CD4-positive, alpha-beta T cell treated with Interleukin-2 at 100 ng/mL for 4 hours (primary cell): ENCODE data around the gene PTRH2.
"Not testable (repeated sequence)": the region's sequence is repeated elsewhere in the genome, so short reads cannot be mapped to it uniquely, and the experiment has no call there.

Source experiments
- DNase-seq: peaks from one replicate; pipeline ENCODE4 v3.0.0-alpha.2; 2020; ENCODE audit warnings: low spot score

Gene PTRH2

DNA sequence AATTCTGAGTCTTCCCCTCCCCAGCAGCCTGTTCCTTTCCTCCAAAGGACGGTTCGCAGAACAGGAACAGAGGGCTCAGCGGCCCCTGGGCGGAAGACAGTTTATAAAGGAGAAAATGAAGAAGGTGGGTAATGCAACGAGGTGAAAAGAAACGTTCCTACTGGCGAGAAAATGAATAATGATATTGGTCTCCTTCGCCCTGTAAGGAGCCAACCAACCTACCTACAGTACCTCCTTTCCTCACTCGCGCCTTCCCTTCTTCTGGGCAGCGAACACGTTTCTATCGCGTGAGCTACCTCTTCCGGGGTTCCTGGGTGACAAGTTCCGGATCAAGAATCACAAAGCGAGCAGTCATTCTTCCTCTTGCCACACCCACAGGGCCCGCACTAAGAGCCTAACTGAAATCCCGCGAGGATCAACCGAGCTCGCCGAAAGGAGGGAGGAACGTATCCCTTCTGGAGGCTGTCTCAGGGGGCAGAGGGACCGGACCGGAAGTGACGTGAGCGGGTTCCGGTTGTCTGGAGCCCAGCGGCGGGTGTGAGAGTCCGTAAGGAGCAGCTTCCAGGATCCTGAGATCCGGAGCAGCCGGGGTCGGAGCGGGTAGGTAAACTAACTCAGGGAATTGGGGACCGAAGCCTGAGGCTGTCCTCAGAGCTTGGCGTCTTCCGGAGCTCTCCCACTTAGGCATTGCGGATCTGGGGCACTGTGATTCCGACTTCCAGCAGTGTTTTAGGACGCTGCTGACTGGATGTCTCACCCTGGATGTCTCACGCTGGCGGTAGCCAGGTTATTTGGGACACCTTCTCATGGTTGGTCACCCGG is at the start of gene PTRH2, which contains the start of gene VMP1:
PTRH2 (minus strand) TSS at position 282 of the 822 bp plus-strand sequence. CDS start 9,452 bp downstream, outside the sequence.
VMP1 (plus strand) TSS at position 506 of the 822 bp plus-strand sequence. CDS start 23,793 bp downstream, outside the sequence.
- DNase-seq = peak; percentile 92

- no peak for DNase-seq
Measured at GRCh38 chr17:59756236-59756818, 49.1 kb upstream of the PTRH2 start.

GRCh38 chr17:59755069-59755468 is 47.8 kb upstream of the PTRH2 start:
- DNase-seq = not testable (repeated sequence)

GRCh38 chr17:59754552-59754951 is 47.3 kb upstream of the PTRH2 start:
- DNase-seq = peak; percentile 86

GRCh38 chr17:59753522-59754467 is 46.6 kb upstream of the PTRH2 start:
- peak; percentile 92 for DNase-seq

GRCh38 chr17:59752922-59753321 is 45.7 kb upstream of the PTRH2 start:
- DNase-seq = no peak

GRCh38 chr17:59752446-59752845 is 45.2 kb upstream of the PTRH2 start:
- DNase-seq = no peak

GRCh38 chr17:59751955-59752413 is 44.8 kb upstream of the PTRH2 start:
- DNase-seq = peak; percentile 32

DNA sequence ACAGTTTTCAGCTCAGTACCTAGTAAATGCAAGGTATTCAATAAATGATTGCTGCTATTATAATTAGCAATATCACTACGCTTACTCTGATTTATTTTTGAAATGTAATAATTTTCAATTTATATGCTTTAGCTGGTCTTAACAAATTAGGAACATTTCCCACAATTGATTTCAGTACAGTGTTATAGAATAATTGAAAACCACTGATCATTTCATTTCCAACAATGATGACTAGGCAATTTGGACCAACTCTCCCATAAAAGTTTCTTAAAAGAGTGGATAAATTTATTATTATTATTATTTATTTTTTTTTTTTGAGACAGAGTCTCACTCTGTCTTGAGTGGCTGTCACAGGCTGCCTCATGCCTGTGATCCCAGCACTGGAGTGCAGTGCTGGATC is 41.4 kb upstream of the PTRH2 start:
- DNase-seq = no peak

DNA sequence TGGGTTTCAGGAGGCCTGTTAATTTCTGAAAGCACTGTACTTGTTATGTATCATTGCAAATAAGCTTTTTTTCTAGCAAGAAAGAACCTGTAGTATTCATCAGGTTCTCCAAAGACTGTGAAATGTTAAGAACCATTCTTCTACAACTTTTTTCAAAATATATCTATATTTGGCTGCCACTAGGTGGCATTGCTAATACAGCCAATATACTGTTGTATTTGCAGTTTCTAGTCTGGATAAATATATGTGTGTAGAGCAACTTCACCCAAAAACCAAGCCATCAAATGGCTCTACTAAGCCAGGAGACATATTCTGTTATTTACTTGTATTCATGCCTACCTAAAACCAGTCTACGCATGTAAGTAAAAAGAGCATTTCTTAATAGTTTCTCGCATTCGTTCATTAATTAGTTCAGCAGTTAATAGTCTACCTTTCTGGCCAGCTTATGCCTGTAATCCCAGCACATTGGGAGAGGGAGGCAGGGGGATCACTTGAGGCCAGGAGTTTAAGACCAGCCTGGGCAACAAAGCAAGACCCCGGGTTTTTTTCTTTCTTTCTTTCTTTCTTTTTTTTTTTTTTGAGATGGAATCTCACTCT is 39.7 kb upstream of the PTRH2 start:
- DNase-seq = peak; percentile 72

DNA sequence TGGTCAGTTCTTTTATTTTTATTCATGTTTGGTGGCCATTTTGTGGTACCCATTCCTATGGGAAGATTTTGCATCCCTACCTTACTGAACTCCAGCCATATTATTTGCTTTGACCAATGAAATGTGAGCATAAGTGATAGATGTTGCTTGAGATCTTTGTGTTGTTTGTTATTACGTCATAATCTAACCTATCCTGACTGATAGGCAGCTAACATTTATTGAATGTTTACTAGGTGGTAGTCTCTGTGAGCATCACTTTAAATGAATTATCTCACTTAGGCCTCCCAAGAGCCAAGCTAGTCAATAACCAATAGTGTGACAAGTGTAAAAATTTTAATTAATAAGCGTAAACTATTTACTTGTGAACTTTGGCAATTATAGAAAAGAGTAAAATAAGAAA is 37.8 kb upstream of the PTRH2 start:
- DNase-seq = no peak

DNA sequence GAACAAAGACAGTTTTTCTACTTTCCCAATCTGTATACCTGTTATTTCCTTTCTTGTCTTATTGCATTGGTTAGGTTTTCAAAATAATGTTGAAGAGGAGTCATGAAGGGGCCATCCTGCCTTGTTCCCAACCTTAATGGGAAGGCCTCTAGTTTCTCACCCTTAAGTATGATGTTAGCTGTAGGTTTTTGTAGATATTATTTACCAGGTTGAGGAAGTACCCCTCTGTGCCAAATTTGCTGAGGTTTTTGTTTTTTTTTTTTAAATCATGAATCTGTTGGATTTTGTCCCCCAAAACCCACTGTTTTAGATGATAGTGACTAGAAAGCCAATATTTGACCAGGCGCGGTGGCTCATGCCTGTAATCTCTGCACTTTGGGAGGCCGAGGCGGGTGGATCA is 36.6 kb upstream of the PTRH2 start:
- no peak for DNase-seq

DNA sequence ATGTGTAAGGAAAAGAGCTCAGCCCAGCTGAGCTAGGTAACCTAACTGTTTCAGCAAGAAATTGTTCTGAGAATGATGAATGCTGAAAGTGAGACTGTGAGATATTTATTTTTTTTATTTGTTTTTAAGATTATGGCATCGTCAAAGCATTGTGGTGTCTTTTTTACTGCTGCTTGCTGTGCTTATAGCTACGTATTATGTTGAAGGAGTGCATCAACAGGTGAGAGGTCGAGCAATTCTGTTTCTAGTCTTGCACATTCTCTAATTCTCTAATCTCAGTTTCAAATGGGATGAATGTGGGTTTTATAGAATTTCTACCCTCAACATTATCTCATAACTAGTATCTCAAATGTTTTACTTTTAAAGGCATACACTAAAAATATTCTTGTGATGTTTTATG is 30.1 kb upstream of the PTRH2 start:
- no peak for DNase-seq

DNA sequence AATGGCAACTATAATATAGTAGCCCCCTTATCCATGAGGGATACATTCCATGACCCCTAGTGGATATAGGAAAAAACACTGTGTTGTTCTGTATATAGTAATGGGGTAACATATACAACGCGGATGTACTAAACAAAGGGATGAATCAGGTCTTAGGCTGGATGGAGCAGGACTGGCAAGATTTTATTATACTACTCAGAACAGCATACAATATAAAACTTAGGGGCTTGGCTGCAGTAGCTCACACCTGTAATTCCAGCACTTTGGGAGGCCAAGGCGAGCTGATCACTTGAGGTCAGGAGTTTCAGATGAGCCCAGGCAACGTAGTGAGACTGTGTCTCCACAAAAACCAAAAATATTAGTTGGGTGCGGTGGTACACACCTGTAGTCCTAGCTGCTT is 27.0 kb upstream of the PTRH2 start:
- no peak for DNase-seq

DNA sequence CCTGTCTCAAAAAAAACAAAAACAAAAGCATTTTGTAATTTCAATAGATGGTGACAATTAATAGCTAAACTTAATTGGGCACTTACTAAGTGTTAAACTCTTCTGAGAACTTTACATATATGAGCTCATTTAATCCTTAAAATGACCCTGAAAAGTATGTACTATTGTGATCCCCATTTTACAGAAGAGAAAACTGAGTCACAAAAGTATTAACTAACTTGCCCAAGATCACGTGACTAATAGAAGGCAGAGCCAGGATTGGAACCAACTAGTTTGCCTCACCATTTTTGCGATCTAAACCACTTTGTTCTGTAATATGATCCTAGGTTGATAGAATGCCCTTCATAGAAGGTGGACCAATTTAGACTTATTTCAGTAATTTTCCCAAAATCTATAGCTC is 26.5 kb upstream of the PTRH2 start:
- DNase-seq = no peak

GRCh38 chr17:59730268-59730834 is 23.1 kb upstream of the PTRH2 start:
- DNase-seq = no peak

- DNase-seq = no peak
Measured at GRCh38 chr17:59727817-59728533, 20.7 kb upstream of the PTRH2 start.

GRCh38 chr17:59725691-59726090 is 18.5 kb upstream of the PTRH2 start:
- DNase-seq = no peak

GRCh38 chr17:59723607-59724006 is 16.4 kb upstream of the PTRH2 start:
- DNase-seq = no peak

DNA sequence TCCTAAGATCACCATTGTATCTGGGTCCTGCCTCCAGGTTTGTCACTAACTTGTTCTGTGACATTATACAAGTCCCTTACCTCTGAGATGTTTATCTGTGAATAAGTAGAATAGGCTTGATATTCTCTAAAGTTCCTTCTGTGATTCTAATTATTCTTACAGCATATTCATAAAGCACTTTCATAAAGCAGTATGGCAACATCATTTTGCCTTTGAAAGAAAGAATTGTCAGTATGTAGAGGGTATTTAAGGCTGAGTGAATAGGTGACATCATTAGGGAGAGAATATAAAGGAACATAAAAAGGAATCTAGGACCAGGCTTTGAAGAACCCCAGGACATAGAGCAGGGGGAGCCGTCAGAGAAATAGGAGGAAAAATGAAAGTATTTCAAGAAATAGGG is 15.8 kb upstream of the PTRH2 start:
- no peak for DNase-seq

DNA sequence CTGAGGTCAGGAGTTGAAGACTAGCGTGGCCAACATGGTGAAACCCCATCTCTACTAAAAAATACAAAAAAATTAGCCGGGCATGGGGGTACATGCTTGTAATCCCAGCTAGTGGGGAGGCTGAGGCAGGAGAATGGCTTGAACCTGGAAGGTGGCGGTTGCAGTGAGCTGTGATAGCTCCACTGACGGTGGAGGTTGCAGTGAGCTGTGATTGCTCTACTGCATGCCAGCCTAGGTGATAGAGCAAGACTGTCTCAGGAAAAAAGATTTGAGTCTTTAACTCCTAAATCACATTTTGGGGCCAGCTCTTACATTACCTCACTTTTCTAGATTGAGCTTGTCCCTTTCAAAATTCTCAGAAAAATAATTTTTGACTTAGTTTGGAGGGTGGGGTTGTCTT is 15.4 kb upstream of the PTRH2 start:
- DNase-seq = no peak
